ENCODE measurements around the gene DENND2D. TPM values are rescaled to one million over a fixed set of nuclear protein-coding genes. Genes with fewer than 3 reads are reported as not detected.

The DENND2D gene
- total RNA-seq, 1 donor from 2014 or later = 0.18 TPM

DNA sequence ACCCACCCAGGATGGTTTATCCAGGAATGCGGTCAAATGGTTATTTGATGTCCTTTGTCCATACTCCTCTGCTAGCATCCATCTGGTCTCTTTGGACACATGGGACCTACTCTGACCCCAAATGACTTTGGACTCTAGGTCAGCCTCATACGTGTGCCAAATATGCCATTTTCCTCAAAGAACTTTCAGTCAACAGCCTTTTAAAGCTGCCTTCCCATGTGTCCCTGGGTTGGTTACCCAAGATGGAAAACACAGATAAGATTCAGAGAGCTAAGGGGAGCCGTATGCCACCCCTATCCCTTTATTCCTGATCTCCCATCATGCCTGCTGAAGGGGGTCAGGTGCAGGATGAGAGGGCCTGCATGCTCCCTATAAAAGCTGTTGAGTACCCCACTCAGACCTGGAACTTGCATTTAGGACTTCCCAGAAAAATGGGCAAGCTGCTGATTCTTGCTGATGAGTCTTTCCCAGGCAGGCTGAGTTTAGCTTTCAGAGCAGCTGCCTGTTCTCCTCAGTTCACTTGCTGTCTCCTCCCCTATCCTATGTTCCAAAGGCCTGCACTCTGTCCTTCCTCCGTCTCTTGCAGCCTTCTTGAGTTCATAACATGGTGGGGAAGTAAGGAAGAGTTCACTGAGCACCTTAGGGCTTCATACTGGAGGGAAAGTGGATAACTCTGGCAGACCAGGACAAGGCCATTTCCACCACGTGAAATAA is 46.8 kb upstream of the DENND2D start:
- Histone ChIP-seq H4K20me1 (ENCODE audit: insufficient read depth, low read length) (no peaks in the 10 kb centered on the region), H3K4me2 (ENCODE audit: low read length) (no peak overlapping the region), H3K9me3 (ENCODE audit: insufficient read depth, low read depth, low read length) (no peaks in the 10 kb centered on the region), H2AFZ (ENCODE audit: low read depth, low read length) (no peak overlapping the region), H3K36me3 (ENCODE audit: insufficient read depth, low read length) (no peaks in the 10 kb centered on the region), H3K79me2 (ENCODE audit: insufficient read depth, low read length) (no peaks in the 10 kb centered on the region), H3K27ac (ENCODE audit: low read depth, low read length) (no peak overlapping the region), H3K27me3 (ENCODE audit: insufficient read depth, low read length) (no peaks in the 10 kb centered on the region), H3K4me1 (ENCODE audit: insufficient read depth, low read length) (no peaks in the 10 kb centered on the region), H3K4me3 (ENCODE audit: insufficient read depth, low read depth, low read length) (no peak overlapping the region), H3K9ac (ENCODE audit: low read length) (no peak overlapping the region)
- FAIRE-seq = no peak
- Mint-ChIP-seq H3K9me3 (ENCODE audit: unreplicated experiment) (no peaks in the 10 kb centered on the region), H3K4me1 (ENCODE audit: low read depth, unreplicated experiment) (no peaks in the 10 kb centered on the region), H3K27me3 (ENCODE audit: low read depth, unreplicated experiment) (no peaks in the 10 kb centered on the region), H3K4me3 (ENCODE audit: unreplicated experiment) (no peak overlapping the region), H3K36me3 (ENCODE audit: low read depth, unreplicated experiment) (no peaks in the 10 kb centered on the region), H3K27ac (ENCODE audit: unreplicated experiment) (no peak overlapping the region)
- DNase-seq (ENCODE audit: low read depth) = no peak
- no peak for TF ChIP-seq EZH2 (IDR thresholded peaks at IDR 0.05; ENCODE audit: insufficient read depth, low read length)
- TF ChIP-seq, protein P1, sequence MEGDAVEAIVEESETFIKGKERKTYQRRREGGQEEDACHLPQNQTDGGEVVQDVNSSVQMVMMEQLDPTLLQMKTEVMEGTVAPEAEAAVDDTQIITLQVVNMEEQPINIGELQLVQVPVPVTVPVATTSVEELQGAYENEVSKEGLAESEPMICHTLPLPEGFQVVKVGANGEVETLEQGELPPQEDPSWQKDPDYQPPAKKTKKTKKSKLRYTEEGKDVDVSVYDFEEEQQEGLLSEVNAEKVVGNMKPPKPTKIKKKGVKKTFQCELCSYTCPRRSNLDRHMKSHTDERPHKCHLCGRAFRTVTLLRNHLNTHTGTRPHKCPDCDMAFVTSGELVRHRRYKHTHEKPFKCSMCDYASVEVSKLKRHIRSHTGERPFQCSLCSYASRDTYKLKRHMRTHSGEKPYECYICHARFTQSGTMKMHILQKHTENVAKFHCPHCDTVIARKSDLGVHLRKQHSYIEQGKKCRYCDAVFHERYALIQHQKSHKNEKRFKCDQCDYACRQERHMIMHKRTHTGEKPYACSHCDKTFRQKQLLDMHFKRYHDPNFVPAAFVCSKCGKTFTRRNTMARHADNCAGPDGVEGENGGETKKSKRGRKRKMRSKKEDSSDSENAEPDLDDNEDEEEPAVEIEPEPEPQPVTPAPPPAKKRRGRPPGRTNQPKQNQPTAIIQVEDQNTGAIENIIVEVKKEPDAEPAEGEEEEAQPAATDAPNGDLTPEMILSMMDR (IDR thresholded peaks at IDR 0.05; ENCODE audit: insufficient read depth, low read depth, low read length) = no peak

DNA sequence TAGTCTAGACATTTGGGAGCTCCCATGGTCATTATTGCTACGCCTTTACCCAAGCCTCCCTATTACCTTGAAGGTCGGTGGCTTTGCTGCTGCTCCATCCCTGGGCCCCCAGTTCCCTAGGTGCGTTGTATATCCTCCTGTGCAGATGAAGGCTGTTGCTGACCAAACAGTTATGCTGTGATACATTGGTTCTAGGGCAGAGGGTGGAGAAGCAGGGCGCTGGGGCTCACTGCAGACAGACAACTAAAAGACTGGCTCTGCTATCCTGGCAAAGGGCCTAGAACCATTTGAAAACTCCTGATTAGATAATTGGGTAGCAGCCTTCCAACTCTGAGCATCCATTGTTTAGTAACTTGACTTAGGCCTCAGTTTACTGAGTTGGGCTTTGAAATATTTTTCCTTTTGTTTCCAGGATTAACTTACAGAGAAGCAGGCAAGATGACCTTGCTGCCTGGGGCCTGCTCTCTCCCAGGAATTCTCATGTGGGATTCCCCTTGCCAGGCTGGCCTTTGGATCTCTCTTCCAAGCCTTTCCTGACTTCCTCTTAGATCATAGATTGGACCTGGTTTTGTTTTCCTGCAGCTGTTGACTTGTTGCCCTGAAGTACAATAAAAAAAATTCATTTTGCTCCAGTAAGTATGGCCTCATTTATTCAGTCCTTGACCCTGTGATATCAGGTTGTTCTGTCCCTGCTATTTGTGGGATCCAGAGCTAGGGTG is 42.5 kb upstream of the DENND2D start:
- Histone ChIP-seq H3K4me1 (ENCODE audit: insufficient read depth, low read length) (no peaks in the 10 kb centered on the region), H3K36me3 (ENCODE audit: insufficient read depth, low read length) (no peaks in the 10 kb centered on the region), H3K9ac (ENCODE audit: low read length) (no peak overlapping the region), H3K27ac (ENCODE audit: low read depth, low read length) (no peak overlapping the region), H3K4me2 (ENCODE audit: low read length) (no peak overlapping the region), H3K27me3 (ENCODE audit: insufficient read depth, low read length) (peaks cover 2% of the 10 kb centered on the region), H2AFZ (ENCODE audit: low read depth, low read length) (no peak overlapping the region), H4K20me1 (ENCODE audit: insufficient read depth, low read length) (no peaks in the 10 kb centered on the region), H3K4me3 (ENCODE audit: insufficient read depth, low read depth, low read length) (no peak overlapping the region), H3K79me2 (ENCODE audit: insufficient read depth, low read length) (no peaks in the 10 kb centered on the region), H3K9me3 (ENCODE audit: insufficient read depth, low read depth, low read length) (no peaks in the 10 kb centered on the region)
- FAIRE-seq = no peak
- H3K4me3 Mint-ChIP-seq (ENCODE audit: unreplicated experiment) = no peak overlapping the region
- TF ChIP-seq EZH2 (IDR thresholded peaks at IDR 0.05; ENCODE audit: insufficient read depth, low read length) = no peak
- TF ChIP-seq, protein P1 (IDR thresholded peaks at IDR 0.05; ENCODE audit: insufficient read depth, low read depth, low read length) = no peak
- no peaks in the 10 kb centered on the region for H3K36me3 Mint-ChIP-seq (ENCODE audit: low read depth, unreplicated experiment)
- H3K4me1 Mint-ChIP-seq (ENCODE audit: low read depth, unreplicated experiment) = no peaks in the 10 kb centered on the region
- no peak for DNase-seq (ENCODE audit: low read depth)
- H3K27me3 Mint-ChIP-seq (ENCODE audit: low read depth, unreplicated experiment) = no peaks in the 10 kb centered on the region
- H3K9me3 Mint-ChIP-seq (ENCODE audit: unreplicated experiment) = peaks cover 2% of the 10 kb centered on the region
- no peak overlapping the region for H3K27ac Mint-ChIP-seq (ENCODE audit: unreplicated experiment)

DNA sequence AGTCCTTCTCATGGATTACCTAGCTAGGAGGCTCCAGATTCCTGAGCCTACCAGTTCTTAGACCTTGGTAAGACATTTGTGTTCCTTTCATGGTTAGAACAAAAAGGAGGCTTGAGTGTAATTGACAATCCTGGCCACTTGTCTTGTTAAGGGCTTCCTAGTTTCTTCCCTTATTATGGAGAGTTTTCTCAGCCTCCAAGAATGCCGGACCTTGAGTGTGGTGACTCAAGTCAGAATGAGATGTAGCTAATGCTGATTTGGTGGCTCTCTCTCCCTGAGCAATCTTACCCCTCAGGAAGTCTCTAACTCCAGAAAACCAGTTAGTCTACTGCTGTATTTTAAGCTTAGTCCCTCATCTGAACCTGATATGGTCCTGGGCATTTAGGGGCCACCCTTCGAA is 41.4 kb upstream of the DENND2D start:
- Histone ChIP-seq H3K27me3 (ENCODE audit: insufficient read depth, low read length) (peaks cover 2% of the 10 kb centered on the region), H3K79me2 (ENCODE audit: insufficient read depth, low read length) (no peaks in the 10 kb centered on the region), H2AFZ (ENCODE audit: low read depth, low read length) (no peak overlapping the region), H3K9me3 (ENCODE audit: insufficient read depth, low read depth, low read length) (no peaks in the 10 kb centered on the region), H3K9ac (ENCODE audit: low read length) (no peak overlapping the region), H3K4me2 (ENCODE audit: low read length) (no peak overlapping the region), H3K4me3 (ENCODE audit: insufficient read depth, low read depth, low read length) (no peak overlapping the region), H3K27ac (ENCODE audit: low read depth, low read length) (no peak overlapping the region), H3K4me1 (ENCODE audit: insufficient read depth, low read length) (no peaks in the 10 kb centered on the region), H4K20me1 (ENCODE audit: insufficient read depth, low read length) (no peaks in the 10 kb centered on the region), H3K36me3 (ENCODE audit: insufficient read depth, low read length) (no peaks in the 10 kb centered on the region)
- FAIRE-seq (no peak), DNase-seq (ENCODE audit: low read depth) (no peak)
- H3K4me3 Mint-ChIP-seq (ENCODE audit: unreplicated experiment) = no peak overlapping the region
- peaks cover 2% of the 10 kb centered on the region for H3K9me3 Mint-ChIP-seq (ENCODE audit: unreplicated experiment)
- TF ChIP-seq EZH2 (IDR thresholded peaks at IDR 0.05; ENCODE audit: insufficient read depth, low read length) = no peak
- TF ChIP-seq, protein P1 (IDR thresholded peaks at IDR 0.05; ENCODE audit: insufficient read depth, low read depth, low read length) = no peak
- H3K27ac Mint-ChIP-seq (ENCODE audit: unreplicated experiment) = no peak overlapping the region
- H3K4me1 Mint-ChIP-seq (ENCODE audit: low read depth, unreplicated experiment) = no peaks in the 10 kb centered on the region
- H3K36me3 Mint-ChIP-seq (ENCODE audit: low read depth, unreplicated experiment) = no peaks in the 10 kb centered on the region
- no peaks in the 10 kb centered on the region for H3K27me3 Mint-ChIP-seq (ENCODE audit: low read depth, unreplicated experiment)

Data from astrocyte (in vitro differentiated cells and primary cell).